Right lung (tissue), 10 donors: ENCODE results near the gene PALD1. TPM values are rescaled to one million over a fixed set of nuclear protein-coding genes. Genes with fewer than 3 reads are reported as not detected.
A peak's percentile ranks its signal among the peaks of the same experiment; 100 is the strongest.

ENCODE experiments used
- DNase-seq, 2 donors: peaks; one replicate each; pipeline ENCODE4 v3.0.0-alpha.2; 2013
- long read RNA-seq, 8 donors: transcript quantifications; one replicate each; lab custom pipeline, GENCODE V29; 2026
- polyA plus RNA-seq, 5 donors: library from polyadenylated mRNA; unstranded; fragments of 120-200 nt; gene quantifications; one replicate each; pipeline versions ENCODE4 v1.2.1 to v1.2.3, GENCODE V29; 2013; ENCODE audit warnings: inconsistent platforms in 1 of 5, low replicate concordance in 1 of 5; ENCODE audit not compliant: insufficient read length in 5 of 5, insufficient read depth in 1 of 5

PALD1 gene
- polyA plus RNA-seq, result 10 to 100 TPM; 18.0 to 33.6 (median 24.7) TPM
- long read RNA-seq, donor 1, result 0 reads
- long read RNA-seq, donor 2, full-length matches to known transcripts, result 3 of 3 reads
- long read RNA-seq, donor 2, partial matches to known transcripts, result 0 of 3 reads
- long read RNA-seq, donor 2, other reads (novel, unspliced or antisense), result 0 of 3 reads
- long read RNA-seq, donor 3, result 0 reads
- long read RNA-seq, donor 4, full-length matches to known transcripts, result 2 of 2 reads
- long read RNA-seq, donor 4, partial matches to known transcripts, result 0 of 2 reads
- long read RNA-seq, donor 4, other reads (novel, unspliced or antisense), result 0 of 2 reads
- long read RNA-seq, donor 5, full-length matches to known transcripts, result 1 of 1 reads
- long read RNA-seq, donor 5, partial matches to known transcripts, result 0 of 1 reads
- long read RNA-seq, donor 5, other reads (novel, unspliced or antisense), result 0 of 1 reads
- long read RNA-seq, donor 6, full-length matches to known transcripts, result 3 of 3 reads
- long read RNA-seq, donor 6, partial matches to known transcripts, result 0 of 3 reads
- long read RNA-seq, donor 6, other reads (novel, unspliced or antisense), result 0 of 3 reads
- long read RNA-seq, donor 7, result 0 reads
- long read RNA-seq, donor 8, result 0 reads

DNA sequence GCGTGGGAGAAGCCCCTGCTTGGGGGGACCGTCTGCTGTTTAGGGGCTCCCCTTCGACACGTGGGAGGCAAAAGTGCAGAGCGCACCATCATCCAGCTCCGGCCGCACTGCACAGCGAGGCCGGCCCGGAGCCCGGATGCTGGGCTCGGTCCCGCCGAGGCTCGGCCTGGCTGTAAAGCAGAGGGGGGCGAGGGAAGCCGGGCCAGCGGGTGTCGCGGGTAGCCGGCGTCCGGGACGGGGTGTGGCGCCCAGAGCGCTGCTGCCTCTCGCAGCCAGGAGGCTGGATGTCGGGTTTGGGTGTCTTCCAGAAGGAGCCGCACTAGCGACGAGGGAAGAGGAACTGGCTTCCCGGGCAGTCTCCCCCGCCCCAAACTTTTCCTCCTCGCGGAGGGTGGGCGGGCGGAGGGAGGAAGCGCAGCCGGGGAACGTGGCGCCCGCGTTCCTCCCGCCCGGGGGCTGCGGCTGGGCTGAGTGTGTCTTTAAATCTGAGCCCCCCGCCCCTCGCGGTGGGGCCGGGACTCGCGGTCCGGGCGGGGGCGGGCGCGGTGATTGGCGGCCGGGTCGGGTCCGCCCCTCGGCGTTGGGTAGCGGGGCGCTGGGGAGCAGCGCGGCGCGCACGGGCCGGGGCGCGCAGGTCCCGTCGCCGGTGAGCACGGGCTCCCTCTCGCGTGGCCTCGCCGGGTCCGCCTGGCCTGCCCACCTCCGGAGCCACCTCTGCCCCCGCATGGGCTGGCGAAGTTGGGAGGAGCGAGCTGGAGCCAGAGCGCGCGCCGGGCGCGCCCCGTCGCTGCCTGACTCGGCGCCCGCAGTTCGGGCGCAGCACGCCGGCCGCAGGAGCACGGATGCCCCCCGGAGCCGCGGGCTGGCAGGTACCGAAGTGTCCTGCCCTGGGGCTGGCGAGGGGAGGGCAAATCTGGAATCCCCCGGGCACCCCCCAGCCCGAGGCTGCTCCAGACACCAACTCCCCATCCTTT is at the start of gene PALD1:
TSS of gene PALD1 (plus strand) at position 577 of the 974 bp plus-strand sequence. CDS start 47,185 bp downstream, outside the sequence.
- peak; percentile 87 to 89 for DNase-seq

DNA sequence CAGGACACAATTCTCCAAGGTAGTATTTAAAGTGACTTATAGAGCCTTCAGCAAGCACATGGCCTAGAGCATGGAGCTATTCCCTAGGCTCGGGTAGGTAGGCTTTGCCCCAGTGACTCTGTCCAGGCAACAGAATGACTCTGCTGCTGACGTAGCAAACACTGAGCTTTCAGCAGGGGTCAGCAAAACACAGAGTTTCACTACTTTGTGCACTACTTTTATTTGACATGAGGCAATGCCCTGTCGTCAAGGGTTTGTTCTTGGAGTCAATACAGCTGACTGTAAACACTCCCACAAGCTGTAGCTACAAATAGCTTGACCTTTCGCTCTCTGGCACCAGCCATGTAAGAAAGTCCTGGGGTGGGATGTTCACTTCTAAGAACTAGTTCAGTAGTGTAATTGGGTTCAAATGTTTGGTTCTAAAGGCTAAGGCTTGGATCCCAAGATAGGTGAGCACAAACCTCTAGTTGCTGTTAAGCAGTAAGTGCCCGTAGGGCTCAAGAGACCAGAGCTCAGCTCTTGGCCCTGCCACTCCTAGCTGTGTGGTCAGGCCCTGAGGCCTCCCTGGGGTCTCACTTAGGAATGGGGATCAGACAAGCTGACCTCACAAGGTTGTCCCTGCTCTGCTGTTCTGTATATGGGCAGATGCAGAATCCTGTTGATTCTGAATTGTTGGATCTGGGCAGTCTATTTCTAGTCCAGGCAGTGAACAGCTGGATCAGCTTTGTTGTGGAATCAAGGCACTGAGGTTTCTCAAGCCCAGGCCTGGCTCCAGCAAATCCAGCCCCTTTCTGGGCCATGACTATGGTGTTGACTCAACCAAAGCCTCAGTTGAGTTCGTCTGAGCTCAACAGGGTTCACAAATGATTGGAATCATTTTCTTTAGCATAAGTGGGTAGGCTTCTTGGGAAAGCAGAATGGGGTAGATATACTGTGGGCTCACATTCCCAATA is 47.8 kb upstream of the PALD1 start:
- DNase-seq, result peak; percentile 90 to 93

DNA sequence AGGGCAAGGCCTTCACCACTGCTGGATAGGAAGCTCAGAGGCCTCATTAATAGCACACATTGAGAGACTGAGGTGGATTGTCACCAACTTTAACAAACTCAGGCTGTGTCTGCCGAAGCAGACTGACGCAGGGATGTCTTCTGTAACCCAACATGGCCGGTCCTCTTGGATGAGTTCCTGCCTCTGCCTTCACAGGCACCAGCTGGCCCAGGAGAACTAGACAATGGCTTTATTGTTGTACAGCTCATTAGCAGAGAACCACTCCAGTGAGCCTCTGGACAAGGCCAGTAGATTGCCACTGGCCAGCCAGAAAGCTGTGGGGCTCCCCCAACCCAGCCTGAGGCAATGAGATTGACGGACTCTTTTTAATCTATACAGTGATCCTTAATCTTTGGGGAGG is 46.5 kb upstream of the PALD1 start:
- no peak for DNase-seq

DNA sequence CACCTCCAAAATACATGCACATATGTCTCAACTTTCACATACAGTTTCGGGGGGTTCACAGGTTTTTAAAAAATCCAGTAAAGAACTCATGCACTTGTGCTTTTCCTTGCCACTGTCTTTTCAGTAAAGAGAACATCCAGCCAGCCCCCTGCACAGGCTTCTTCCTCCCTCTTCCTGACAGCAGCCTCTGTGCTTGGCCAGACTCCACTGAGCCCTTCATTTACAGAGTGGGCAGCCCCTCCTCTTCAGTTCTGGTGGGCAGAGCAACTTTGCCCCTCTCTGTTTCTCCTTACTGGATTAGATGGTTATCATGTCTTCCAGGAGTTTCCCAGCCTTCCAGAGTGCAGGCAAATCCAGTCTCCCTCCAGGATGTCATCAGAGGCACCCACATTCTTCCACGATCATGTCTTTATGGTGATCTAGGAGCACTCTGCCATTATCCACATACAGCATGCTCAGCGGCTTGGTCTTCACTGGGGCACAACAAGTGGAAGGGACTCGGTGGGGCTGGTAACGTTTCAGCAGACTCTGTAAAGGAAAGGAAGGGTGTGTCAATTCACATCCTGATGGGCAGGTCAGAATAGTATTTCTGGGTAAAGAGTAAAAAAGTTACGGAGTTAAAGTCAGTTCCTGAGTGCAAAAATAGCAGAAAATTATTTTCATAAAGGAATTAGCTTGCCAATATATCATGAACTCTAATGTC is 45.9 kb upstream of the PALD1 start:
- no peak for DNase-seq

DNA sequence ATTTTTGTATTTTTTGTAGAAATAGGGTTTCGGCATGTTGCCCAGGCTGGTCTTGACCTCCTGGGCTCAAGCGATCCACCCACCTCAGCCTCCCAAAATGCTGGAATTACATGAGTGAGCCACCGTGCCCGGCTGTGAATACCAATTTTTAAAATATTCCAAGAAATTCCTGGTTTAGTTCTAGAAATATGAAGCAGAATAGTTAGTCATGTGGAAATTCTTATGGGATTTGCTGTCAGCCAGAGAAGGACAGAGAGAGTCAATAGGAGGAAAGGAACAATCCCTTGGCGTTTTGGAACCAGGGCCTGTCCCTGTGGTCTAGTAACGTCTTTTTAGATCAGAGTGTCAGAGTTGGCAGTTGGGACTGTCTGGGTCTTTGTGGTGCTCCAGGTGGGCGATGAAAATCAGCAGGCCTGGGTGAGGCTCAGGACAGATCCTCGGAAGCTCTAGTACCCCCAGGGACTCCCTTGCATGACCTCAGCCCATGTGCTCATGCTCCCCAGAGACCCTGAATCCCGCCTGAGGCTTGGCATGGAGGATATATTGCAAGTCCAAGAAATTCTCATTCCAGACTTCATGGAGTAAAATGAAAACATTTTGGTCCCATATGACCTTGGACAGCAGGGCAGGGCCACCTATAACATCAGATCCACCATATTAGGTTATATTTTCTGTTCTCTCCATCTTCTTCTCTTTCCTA is 44.8 kb upstream of the PALD1 start:
- DNase-seq, result no peak

DNA sequence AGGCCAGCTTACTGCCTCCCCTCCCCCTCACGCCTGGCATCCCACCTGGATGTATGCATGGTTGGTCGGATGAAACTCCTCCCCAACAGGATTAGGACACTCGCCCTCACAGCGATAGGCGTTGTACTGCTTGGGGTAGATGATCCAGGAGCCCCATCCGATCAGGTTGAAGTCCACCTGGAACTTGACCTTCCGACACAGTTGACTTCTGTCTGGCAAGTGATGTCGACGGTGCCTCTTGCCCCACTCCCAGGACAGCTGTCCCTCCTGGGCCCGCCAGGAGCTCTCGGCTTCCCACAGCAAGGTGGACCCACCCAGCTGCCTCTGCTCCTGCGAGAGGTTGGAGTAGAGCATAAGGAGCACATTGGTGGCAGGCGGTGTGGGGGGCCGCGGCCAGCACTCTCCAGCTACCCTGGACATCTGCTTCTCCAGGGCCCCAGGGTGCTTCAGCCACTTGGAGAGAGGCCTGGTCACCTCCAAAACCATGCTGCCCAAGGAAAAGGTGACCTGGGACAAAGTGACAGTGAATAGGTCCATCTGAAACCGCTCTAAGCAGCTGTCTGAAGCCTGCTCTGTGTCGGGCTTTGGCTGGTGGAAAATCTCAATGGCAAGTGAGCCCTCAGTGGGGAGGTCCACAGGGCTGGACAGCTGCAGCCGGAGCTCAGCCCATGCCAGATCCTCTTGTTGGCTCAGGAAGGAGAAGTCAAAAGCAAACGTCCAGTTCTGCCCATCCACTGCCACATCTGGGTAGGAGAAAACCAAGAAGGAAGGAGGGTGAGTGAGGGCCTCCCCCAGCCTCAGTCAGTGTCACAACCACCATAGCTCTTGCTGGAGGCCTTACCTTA is 43.1 kb upstream of the PALD1 start:
- DNase-seq, result no peak

DNA sequence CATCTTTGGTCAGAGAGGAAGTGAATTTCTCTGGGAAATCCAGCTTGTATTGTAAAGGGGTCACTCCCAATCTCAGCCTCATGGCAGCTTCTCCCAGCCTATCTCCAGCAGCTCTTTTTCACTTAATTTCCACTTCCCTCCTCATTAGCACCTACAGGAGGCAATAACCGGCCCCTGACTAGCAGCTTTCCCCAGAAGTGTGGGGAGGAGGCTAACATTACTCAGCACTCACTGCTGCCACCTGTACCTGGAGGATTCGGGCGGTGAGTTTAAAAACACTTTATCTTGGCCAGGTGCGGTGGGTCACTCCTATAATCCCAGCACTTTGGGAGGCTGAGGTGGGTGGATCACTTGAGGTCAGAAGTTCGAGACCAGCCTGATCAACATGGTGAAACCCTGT is 40.8 kb upstream of the PALD1 start:
- DNase-seq, result no peak

DNA sequence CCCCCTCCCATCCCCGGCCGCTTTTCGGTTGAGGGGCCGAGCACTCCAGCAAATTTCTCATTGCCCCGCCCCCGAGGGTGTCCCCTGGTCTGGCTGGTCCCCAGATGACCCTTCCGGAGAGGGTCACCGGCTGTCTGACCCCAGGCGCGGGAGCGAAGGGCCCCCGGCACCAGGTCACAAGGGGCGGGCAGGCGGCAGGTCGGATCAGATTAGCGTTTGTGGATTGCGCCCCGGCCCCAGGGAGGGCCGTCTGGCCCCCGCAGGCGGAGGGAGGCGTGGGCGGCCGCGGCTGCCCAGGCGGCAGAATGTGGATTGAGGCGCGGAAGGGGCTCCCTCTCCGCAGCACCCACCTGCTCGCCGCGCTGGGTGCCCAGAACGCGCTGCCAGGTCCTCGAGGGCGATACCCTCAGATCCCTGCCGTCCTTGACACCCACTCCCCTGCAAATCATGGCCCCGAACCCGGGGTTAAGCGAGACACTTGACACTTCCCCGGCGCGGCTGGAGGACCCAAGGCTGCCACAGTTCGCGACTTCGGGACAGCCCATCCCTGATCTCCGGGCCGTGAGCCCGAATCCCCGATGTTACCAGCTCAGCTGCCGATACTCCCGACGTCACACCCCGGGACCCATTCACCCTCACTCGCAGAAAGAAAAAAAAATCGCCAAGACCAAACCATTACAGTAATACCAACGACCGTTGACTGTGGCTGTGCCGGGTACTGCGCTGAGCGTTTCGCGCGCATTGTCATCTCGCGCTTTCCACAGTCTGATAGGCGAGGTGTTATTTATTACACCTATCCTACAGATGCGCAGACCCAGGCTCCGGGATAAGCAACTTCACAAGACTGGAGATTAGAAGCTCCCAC is 38.0 kb upstream of the PALD1 start:
- DNase-seq, result no peak

DNA sequence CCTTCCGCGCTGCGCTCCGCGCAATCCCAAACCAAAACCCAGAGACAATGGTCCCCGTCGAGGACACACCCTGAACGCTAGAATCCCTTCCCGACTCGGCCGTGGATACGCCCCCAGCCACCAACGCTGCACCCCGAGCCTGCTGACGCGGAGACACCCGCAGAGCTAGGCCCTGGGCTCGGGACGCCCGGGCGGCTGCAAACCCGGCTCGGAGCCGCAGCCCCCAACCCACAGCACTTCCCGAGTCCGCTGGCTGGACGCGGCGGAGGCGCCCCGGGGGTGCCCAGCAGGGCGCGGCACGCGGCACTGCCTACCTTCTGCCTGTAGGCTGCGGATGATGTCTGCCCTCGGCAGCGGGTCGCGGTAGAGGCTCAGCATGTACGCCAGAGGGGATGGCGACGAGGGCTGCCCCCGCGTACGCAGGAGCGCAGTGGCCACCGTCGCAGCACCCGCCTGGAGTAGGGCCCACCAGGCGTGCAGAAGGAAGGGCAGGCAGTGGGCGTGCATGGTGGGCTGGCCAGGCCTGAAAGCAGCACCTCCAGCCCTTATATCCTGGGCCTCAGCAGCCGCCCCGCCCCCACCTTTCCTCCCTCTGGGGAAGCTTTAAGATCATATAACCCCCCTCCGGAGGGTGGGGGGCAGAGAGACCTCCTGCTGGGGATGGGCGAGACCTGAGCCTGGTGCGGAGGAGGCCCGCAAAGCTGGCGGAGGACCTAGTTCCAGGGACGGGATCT is 37.2 kb upstream of the PALD1 start, which contains the start of gene NODAL:
TSS of gene NODAL (minus strand) at position 521 of the 734 bp plus-strand sequence. CDS start at position 507, 14 bp downstream.
- no peak for DNase-seq

DNA sequence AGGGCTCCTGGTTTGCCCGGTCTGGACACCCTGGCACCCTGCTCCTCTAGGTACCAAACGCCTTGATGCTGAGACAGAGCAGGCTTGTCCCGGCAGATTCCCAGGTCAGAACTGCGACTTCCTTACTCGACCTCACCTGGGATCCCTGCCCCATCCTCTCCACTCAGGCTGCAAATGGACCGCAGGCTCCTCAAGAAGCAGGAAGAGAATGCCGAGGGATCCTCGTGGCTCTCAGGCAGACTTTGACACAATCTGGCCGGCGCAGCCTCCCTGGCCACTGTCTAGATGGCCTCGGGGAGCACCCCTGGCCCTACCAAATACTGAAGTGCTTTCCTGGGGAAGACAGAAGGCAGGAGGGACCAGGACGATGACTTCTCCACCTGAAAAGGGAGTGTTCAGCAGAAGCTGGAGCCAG is 36.7 kb upstream of the PALD1 start:
- DNase-seq, result no peak

DNA sequence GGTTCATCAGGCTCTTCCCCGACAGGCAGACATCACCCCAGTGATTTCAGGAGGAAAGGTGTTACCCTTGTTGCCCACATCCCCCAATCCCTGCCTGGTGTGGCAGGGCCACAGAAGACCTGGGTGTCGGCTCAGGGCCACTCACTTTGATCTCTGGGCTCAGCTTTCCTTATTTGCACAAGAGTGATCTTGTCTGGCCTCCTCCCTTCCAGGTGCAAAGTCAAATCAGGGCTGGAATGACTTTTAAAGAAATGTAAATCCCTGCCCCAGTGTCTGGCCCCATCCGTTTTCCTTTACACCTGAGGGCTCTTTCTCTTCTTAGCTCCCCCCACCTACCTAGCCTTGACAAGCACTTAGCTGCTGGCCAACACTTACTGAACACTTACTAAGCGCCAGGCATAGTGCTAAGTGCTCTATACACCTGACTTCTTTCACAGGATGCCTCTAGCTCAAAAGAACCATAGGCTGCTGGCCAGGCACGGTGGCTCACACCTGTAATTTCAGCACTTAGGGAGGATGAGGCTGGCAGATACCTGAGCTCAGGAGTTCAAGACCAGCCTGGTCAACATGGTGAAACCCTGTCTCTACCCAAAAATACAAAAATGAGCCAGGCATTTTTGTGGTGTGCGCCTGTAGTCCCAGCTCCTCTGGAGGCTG is 36.1 kb upstream of the PALD1 start:
- no peak for DNase-seq

DNA sequence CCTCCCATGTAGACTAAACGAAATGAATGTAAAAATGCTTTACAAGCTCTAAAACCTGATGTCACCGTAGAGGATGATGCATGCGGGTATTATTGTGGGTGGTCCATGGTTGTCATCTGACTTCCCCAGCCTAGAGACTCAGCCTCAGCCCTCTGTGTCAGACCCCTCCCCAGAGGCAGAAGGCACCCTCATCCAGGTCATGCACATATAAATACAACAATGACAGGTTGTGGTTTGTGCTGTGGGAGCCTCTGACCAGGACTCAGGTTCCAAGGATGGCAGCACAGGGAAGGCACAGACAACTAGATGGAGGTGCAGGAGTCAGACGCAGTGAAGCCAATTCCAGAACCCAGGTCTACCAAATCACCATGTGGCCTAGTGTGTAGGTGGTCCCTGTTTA is 33.8 kb upstream of the PALD1 start:
- no peak for DNase-seq

DNA sequence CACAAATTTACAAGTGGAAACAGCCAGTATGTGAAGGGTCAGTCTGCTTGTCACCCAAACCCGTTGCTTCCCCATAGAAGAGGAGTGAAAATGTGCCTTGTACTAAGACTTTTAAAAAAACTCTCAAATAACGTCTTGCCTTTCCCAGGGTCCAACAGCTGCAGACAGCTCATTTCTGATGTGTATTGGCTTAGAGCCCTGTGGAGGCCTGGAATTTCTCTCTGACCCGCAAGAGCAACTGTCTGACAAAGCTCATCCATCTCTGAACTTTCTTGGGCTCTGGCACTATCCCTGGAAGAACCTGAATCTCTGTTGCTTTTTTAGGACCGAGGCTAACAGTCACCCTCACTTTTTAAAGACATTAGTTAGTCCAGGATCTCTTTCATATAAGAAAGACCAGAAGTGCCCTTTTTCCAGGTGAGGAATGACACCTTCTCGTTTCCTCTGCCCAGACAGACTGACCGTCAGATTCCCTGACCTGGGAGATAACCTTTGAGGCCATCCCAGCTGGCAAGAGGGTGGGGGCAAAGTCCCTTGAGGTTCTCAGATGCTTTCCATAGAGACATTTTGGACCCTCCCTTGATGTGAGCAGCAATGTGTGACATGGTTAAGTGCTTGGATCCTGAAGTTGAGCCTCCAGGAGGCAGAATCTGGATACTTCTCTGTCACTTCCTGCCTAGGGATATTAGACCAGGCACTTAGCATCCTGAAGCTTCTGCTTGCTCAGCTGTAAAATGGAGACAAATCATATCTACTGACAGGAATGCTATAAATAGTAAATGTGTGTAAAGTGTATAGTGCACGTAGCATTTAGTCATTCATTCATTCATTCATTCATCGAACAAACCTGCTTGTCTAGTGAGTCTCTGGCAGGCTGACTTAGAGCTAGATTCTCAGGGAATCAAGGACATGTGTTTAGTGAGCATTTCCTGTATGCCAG is 32.6 kb upstream of the PALD1 start:
- DNase-seq, result peak; percentile 72 to 77

DNA sequence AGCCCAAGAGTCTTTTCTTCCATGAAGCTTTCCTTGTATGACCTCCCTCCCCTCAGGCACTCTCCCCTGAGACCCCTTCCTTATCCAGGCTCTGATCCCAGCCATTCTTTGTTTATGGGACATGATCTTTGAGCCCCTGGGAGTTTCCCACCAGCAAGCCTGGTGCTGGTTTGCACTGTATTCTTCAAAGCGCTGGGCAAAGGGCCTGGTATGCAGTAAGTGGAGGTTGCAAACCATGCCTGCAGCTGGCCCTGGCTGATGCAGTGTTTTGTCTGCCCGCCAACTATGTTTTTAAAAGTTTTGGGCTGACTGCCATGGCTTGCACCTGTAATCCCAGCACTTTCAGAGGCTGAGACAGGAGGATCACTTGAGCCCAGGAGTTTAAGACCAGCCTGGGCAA is 30.3 kb upstream of the PALD1 start:
- DNase-seq, result no peak

DNA sequence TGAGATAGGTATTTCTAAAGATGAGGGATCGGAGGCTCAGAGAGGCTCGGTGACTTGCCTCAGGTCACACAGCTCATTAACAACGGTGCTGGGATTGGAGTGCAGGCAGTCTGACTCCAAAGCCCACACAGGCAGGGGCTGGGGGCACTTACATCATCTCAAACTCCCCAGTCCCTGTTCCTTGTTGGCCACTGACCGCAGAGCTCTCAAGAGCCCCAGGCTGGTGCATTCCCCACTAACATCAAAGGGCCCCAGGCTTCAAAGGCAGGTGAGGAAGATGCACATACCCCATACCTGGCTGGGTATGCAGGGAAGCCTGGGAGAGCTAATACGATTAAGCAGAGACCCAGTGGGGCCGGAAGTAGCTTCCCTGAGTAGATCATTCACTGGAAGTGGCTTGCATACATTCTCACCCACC is 23.3 kb upstream of the PALD1 start:
- no peak for DNase-seq
